K562 (cell line): ENCODE measurements around the gene NECTIN2.

Experiments used
- NFE2L1 ChIP-seq: fragments of 450-650 bp; IDR thresholded peaks from 2 replicates; pipeline ENCODE4 v1.6.1; 2016; ENCODE audit warnings: missing genetic modification characterization, low read depth, mild to moderate bottlenecking, missing compliant biosample characterization, moderate library complexity, borderline replicate concordance
- ZNF274 ChIP-seq: IDR thresholded peaks from 2 replicates; pipeline ENCODE4 v1.6.1; 2011; ENCODE audit warnings: low read depth, mild to moderate bottlenecking, low read length, moderate library complexity, borderline replicate concordance

GRCh38 chr19:44846455-44847143 lies 502 bp downstream of the NECTIN2 start:
- TF ChIP-seq NFE2L1 (tag): no peak
- TF ChIP-seq ZNF274: no peak
